Muscle of back (tissue), 11 donors: Measurements from ENCODE around the gene CCNT1. TPM values are rescaled to one million over a fixed set of nuclear protein-coding genes. Genes with fewer than 3 reads are reported as not detected.
"Not testable (repeated sequence)": the region's sequence is repeated elsewhere in the genome, so short reads cannot be mapped to it uniquely, and the experiment has no call there.

ENCODE experiments used
- DNase-seq, 3 donors: peaks; one replicate each; pipeline versions ENCODE4 v3.0.0 to v3.0.0-alpha.2; 2013
- polyA plus RNA-seq, 10 donors: library from polyadenylated mRNA; unstranded; fragments of 120-200 nt; gene quantifications; one replicate each; pipeline ENCODE4 v1.2.1, GENCODE V29; 2013; ENCODE audit not compliant: insufficient read length in 10 of 10

The CCNT1 gene
- polyA plus RNA-seq, 10 donors, result 12.5 to 22.9 (median 18.9) TPM

DNA sequence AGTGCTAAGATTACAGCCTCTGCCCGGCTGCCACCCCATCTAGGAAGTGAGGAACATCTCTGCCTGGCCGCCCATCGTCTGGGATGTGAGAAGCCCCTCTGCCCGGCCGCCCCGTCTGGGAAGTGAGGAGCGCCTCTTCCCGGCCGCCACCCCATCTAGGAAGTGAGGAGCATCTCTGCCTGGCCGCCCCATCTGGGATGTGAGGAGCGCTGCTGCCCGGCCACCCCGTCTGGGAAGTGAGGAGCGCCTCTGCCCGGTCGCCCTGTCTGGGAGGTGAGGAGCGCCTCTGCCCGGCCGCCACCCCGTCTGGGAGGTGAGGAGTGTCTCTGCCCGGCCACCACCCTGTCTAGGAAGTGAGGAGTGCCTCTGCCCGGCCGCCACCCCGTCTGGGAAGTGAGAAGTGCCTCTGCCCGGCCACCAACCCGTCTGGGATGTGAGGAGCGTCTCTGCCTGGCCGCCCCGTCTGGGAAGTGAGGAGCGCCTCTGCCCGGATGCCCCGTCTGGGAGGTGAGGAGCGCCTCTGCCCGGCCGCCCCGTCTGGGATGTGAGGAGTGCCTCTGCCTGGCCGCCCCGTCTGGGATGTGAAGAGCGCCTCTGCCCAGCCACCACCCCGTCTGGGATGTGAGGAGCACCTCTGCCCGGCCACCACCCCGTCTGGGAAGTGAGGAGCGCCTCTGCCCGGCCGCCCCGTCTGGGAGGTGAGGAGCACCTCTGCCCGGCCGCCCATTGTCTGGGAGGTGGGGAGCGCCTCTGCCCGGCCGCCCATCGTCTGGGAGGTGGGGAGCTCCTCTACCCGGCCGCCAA lies 74.6 kb downstream of the CCNT1 start:
- not testable (repeated sequence) for DNase-seq

DNA sequence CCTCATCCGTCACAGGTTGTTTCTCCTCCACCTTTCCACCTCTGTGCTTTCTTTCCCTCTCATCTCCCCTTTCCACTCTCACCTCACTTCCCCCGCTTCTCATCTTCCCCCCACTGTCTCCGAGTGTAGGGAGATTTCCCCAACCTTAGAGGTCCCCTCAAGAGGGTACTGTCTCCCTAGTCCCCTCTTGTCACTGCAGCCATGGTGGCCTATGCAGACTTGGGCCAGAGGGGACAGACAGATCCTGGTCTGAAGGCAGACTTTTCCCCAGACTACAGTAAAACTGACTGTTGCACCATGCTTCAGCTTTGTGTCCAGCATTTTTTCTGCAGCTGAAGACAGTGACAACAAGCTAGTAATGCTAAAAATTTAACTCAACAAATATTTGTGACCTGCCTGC lies 75.7 kb downstream of the CCNT1 start:
- no peak for DNase-seq

DNA sequence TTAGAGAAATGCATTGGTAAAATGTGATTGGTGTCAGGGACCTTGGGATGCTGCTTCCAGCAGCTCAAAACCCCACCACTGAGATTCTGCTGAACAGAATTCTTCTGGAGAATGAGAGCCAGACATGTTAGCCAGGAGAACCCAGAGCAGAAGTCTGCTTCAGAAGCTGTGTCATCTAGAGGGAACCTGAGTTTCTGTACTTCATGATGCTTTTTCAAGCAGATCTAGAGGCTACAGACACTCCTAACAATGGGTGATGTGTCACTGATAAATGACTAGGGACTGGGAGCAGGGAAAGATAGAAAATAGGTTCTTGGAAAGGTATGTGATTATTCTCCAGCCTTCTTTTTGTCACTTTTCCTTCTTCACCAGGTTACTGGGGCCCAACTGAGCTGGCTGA lies 76.1 kb downstream of the CCNT1 start:
- no peak for DNase-seq

Other genes starting within 250 kb of the CCNT1 start
- not detected for gene ANP32D, start 244.1 kb downstream of the CCNT1 start, polyA plus RNA-seq
- gene C12orf54, start 234.2 kb downstream of the CCNT1 start, polyA plus RNA-seq, result under 1 TPM in 6 of 10 donors, not detected in 4; 0.29 to 0.60 (median 0.43) TPM
- not detected for gene OR8S1, start 191.1 kb downstream of the CCNT1 start, polyA plus RNA-seq
- not detected for gene LALBA, start 146.7 kb downstream of the CCNT1 start, polyA plus RNA-seq
- 10 to 100 TPM; 26.0 to 40.2 (median 34.1) TPM for gene KANSL2, start 34.5 kb downstream of the CCNT1 start, polyA plus RNA-seq
- 10 to 100 TPM; 30.4 to 53.5 (median 38.0) TPM for gene ADCY6, start 72.4 kb upstream of the CCNT1 start, polyA plus RNA-seq
- 10 to 100 TPM; 13.4 to 27.0 (median 15.6) TPM for gene CACNB3, start 101.8 kb upstream of the CCNT1 start, polyA plus RNA-seq
- gene DDX23, start 135.5 kb upstream of the CCNT1 start, polyA plus RNA-seq, result 10 to 100 TPM; 51.5 to 73.6 (median 64.5) TPM
- 1 to 10 TPM in 1 of 10 donors, under 1 TPM in 9; 0.16 to 3.6 (median 0.44) TPM for gene RND1, start 149.2 kb upstream of the CCNT1 start, polyA plus RNA-seq
- gene FKBP11, start 208.8 kb upstream of the CCNT1 start, polyA plus RNA-seq, result 10 to 100 TPM; 18.7 to 41.1 (median 22.1) TPM
- 10 to 100 TPM; 36.1 to 63.5 (median 45.8) TPM for gene ARF3, start 240.8 kb upstream of the CCNT1 start, polyA plus RNA-seq